Astrocyte of the cerebellum (primary cell): ENCODE results near the gene MRTFA.

Experiments
- DNase-seq: peaks from one replicate; pipeline ENCODE4 v3.0.0-alpha.2; 2011; ENCODE audit warnings: low read depth
- H3K4me3 ChIP-seq: 2 replicates; pipeline ENCODE4 v1.5.1; 2011; ENCODE audit warnings: mild to moderate bottlenecking, low read depth, low read length, moderate library complexity
- in situ Hi-C: cut with HindIII; loops from 2 replicates; pipeline ENCODE4 v1.10.0; 2017; ENCODE audit warnings: low sequenced_read_pairs
- TF ChIP-seq, protein P1 (sequence below): IDR thresholded peaks from 2 replicates; pipeline ENCODE4 v1.5.1; 2012; ENCODE audit warnings: low read length, low read depth, moderate library complexity, mild to moderate bottlenecking; ENCODE audit errors: missing control alignments

Gene MRTFA

DNA sequence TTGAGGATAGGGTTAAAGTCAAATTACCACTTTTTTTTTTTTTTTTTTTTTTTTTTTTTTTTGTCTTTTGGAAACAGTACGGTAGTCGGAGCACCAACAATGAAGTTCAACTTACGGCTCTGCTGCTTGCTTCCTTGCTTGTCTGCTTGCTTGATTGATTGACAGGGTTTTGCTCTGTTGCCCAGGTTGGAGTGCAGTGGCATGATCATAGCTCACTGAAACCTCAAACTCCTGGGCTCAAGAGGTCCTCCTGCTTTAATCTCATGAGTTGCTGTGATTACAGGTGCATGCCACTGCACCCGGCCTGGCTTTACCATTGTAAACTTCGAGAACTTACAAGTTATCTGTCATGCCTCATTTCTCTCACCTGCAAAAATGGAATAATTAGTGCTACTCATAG is 260.4 kb downstream of the MRTFA start:
- TF ChIP-seq, protein P1, sequence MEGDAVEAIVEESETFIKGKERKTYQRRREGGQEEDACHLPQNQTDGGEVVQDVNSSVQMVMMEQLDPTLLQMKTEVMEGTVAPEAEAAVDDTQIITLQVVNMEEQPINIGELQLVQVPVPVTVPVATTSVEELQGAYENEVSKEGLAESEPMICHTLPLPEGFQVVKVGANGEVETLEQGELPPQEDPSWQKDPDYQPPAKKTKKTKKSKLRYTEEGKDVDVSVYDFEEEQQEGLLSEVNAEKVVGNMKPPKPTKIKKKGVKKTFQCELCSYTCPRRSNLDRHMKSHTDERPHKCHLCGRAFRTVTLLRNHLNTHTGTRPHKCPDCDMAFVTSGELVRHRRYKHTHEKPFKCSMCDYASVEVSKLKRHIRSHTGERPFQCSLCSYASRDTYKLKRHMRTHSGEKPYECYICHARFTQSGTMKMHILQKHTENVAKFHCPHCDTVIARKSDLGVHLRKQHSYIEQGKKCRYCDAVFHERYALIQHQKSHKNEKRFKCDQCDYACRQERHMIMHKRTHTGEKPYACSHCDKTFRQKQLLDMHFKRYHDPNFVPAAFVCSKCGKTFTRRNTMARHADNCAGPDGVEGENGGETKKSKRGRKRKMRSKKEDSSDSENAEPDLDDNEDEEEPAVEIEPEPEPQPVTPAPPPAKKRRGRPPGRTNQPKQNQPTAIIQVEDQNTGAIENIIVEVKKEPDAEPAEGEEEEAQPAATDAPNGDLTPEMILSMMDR: no peak
- in situ Hi-C loops: no loop called here
- H3K4me3 ChIP-seq: no peak overlapping the region
- no peak for DNase-seq

DNA sequence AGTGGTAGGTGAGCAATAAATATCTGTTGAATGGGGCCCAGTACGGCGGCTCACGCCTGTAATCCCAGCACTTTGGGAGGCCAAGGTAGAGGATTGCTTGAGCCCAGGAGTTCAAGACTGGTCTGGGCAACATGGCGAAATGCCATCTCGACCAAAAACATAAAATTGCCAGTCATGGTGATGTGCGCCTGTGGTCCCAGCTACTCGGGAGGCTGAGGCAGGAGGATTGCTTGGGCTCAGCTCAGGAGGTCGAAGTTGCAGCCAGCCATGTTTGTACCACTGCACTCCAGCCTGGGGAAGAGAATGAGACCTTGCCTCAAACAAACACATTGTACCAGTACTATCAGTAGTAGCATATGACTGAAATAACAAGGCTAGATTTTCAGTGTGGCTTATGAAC is 262.0 kb downstream of the MRTFA start:
- TF ChIP-seq, protein P1: no peak
- no peak for DNase-seq
- H3K4me3 ChIP-seq: no peak overlapping the region
- in situ Hi-C loops: loop anchor here (5.0 kb wide), 1 partner anchor 98 kb away; no protein-coding TSS in a partner anchor

DNA sequence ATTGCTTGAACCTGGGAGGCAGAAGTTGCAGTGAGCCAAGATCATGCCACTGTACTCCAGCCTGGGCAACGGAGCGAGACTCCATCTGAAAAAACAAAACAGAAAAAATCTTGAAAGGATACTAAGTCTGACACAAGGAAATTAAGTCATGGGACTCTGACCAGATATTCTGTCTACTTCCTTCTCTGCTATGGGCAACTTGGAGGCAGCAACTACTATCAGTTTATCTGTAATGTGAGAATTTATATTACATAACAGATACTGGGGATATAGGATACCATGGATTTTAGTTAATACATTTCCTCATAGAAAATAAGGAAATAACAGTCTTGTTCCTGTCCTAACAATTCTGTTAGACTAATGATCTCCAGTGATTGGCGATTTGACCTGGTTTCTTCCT is 267.7 kb downstream of the MRTFA start:
- in situ Hi-C loops: loop anchor here (10.0 kb wide), 1 partner anchor 66 kb away; no protein-coding TSS in a partner anchor
- TF ChIP-seq, protein P1: no peak
- H3K4me3 ChIP-seq: no peak overlapping the region
- no peak for DNase-seq

DNA sequence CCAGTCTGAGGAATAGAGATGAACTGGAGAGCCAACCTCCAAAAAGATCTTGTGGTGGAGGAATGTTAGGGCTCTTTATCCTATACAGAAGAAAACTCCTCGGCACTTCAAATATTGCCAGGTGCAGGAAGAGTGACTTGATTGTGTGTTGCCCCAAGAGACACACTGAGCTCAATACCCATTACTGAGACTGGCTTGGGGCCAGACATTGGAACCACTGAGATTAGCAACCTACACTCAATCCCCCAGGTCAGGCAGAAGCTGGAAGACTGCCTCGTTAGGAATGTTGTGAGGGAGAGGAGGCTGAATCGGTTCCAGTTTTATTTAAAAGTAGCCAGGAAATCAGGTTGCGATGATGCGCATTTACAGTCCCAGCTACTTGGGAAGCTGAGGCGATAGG is 268.5 kb downstream of the MRTFA start:
- DNase-seq: no peak
- H3K4me3 ChIP-seq: no peak overlapping the region
- in situ Hi-C loops: loop anchor here (10.0 kb wide), 1 partner anchor 67 kb away; no protein-coding TSS in a partner anchor
- TF ChIP-seq, protein P1: no peak

DNA sequence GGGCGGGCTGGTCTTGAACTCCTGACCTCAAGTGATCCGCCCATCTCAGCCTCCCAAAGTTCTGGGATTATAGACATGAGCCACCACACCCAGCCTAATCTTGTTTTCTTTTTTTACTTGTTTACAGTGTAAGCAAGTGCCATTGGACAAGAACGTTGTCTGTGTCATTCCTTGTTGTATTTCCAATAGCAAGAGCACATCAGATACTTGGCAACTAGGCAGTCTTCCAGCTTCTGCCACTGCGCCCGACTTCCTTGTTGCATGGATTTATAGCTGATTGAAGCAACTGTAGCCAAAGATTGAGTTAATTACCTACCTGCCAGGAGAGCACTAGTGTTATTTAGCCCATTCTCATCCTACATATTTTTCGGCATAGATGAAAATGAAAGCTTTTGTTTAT is 269.2 kb downstream of the MRTFA start:
- in situ Hi-C loops: loop anchor here (10.0 kb wide), 1 partner anchor 67 kb away; no protein-coding TSS in a partner anchor
- H3K4me3 ChIP-seq: no peak overlapping the region
- DNase-seq: no peak
- TF ChIP-seq, protein P1: no peak

DNA sequence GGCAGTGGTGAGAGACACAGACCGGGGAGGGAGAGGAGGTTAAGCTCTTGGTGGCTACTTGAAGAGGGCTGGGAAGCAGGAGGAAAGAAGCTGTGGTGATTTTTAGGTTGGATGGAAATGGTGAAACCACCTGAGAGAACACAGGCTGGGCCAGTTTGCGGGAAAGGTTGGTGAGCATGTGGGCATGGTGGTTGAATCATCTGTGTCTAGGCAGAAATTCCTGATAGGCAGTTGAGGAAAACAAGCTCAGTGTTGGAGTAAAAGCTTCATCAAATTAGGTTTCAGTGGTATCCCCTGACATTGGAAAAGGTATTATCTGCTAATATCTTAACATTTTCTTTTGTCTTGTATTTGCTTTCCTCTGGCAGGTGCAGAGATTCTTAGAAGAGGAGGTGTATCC is 270.5 kb downstream of the MRTFA start:
- no peak overlapping the region for H3K4me3 ChIP-seq
- TF ChIP-seq, protein P1: no peak
- in situ Hi-C loops: loop anchor here (10.0 kb wide), 1 partner anchor 69 kb away; no protein-coding TSS in a partner anchor
- no peak for DNase-seq
